HG03159 (cell line): Measurements from ENCODE around the gene MCF2L.

Experiments
- ATAC-seq: cut with Tn5 transposase; IDR thresholded peaks from one replicate; pipeline ENCODE4 v1.9.1; 2021; ENCODE audit warnings: mild to moderate bottlenecking, moderate library complexity; ENCODE audit not compliant: unreplicated experiment

The MCF2L gene

GRCh38 chr13:113080361-113080831 lies 111.4 kb downstream of the MCF2L start:
- no peak for ATAC-seq

GRCh38 chr13:113080901-113081521 lies 112.0 kb downstream of the MCF2L start:
- no peak for ATAC-seq

GRCh38 chr13:113082198-113083021 lies 113.4 kb downstream of the MCF2L start:
- ATAC-seq, result no peak

GRCh38 chr13:113083022-113083373 lies 114.0 kb downstream of the MCF2L start:
- ATAC-seq, result no peak

GRCh38 chr13:113083402-113084061 lies 114.5 kb downstream of the MCF2L start:
- ATAC-seq, result no peak

- no peak for ATAC-seq
Measured at GRCh38 chr13:113084094-113084942, 115.3 kb downstream of the MCF2L start.

- no peak for ATAC-seq
Measured at GRCh38 chr13:113084943-113085540, 116.0 kb downstream of the MCF2L start.

- ATAC-seq, result no peak
Measured at GRCh38 chr13:113086031-113086750, 117.2 kb downstream of the MCF2L start.

- no peak for ATAC-seq
Measured at GRCh38 chr13:113086991-113087922, 118.2 kb downstream of the MCF2L start.

GRCh38 chr13:113087923-113088690 lies 119.1 kb downstream of the MCF2L start:
- ATAC-seq, result no peak

GRCh38 chr13:113088691-113089020 lies 119.6 kb downstream of the MCF2L start:
- ATAC-seq, result no peak

- ATAC-seq, result no peak
Measured at GRCh38 chr13:113089693-113090414, 120.8 kb downstream of the MCF2L start.

GRCh38 chr13:113090415-113090770 lies 121.4 kb downstream of the MCF2L start:
- ATAC-seq, result no peak

GRCh38 chr13:113090806-113091205 lies 121.8 kb downstream of the MCF2L start:
- no peak for ATAC-seq

GRCh38 chr13:113091211-113091771 lies 122.3 kb downstream of the MCF2L start:
- ATAC-seq, result no peak

- no peak for ATAC-seq
Measured at GRCh38 chr13:113091891-113092775, 123.1 kb downstream of the MCF2L start.
